GM21423 (cell line): ENCODE data around the gene OSBPL9.
"Not testable (repeated sequence)": the region's sequence is repeated elsewhere in the genome, so short reads cannot be mapped to it uniquely, and the experiment has no call there.

Source experiments
- ATAC-seq: cut with Tn5 transposase; IDR thresholded peaks from one replicate; pipeline ENCODE4 v1.9.1; 2021; ENCODE audit warnings: mild to moderate bottlenecking, moderate library complexity; ENCODE audit not compliant: unreplicated experiment

OSBPL9 gene

GRCh38 chr1:51636191-51636590 lies 19.3 kb downstream of the OSBPL9 start:
- no peak for ATAC-seq

- no peak for ATAC-seq
Observed at GRCh38 chr1:51636764-51637522, 20.1 kb downstream of the OSBPL9 start.

GRCh38 chr1:51638350-51638749 lies 21.5 kb downstream of the OSBPL9 start:
- ATAC-seq = no peak

GRCh38 chr1:51639694-51640093 lies 22.8 kb downstream of the OSBPL9 start:
- ATAC-seq = no peak

- ATAC-seq = no peak
Observed at GRCh38 chr1:51641096-51641495, 24.2 kb downstream of the OSBPL9 start.

- no peak for ATAC-seq
Observed at GRCh38 chr1:51642739-51643142, 25.8 kb downstream of the OSBPL9 start.

GRCh38 chr1:51643362-51643761 lies 26.5 kb downstream of the OSBPL9 start:
- no peak for ATAC-seq

- no peak for ATAC-seq
Observed at GRCh38 chr1:51644020-51644419, 27.1 kb downstream of the OSBPL9 start.

- ATAC-seq = no peak
Observed at GRCh38 chr1:51644533-51645197, 27.8 kb downstream of the OSBPL9 start.

GRCh38 chr1:51646592-51646991 lies 29.7 kb downstream of the OSBPL9 start:
- not testable (repeated sequence) for ATAC-seq

- no peak for ATAC-seq
Observed at GRCh38 chr1:51648180-51649109, 31.6 kb downstream of the OSBPL9 start.

GRCh38 chr1:51649593-51650091 lies 32.8 kb downstream of the OSBPL9 start:
- ATAC-seq = no peak

GRCh38 chr1:51650198-51650597 lies 33.3 kb downstream of the OSBPL9 start:
- ATAC-seq = no peak

GRCh38 chr1:51651552-51651942 lies 34.7 kb downstream of the OSBPL9 start:
- no peak for ATAC-seq

GRCh38 chr1:51652599-51652998 lies 35.7 kb downstream of the OSBPL9 start:
- ATAC-seq = no peak

- no peak for ATAC-seq
Observed at GRCh38 chr1:51653127-51653526, 36.2 kb downstream of the OSBPL9 start.

GRCh38 chr1:51654000-51654399 lies 37.1 kb downstream of the OSBPL9 start:
- no peak for ATAC-seq

GRCh38 chr1:51656374-51656773 lies 39.5 kb downstream of the OSBPL9 start:
- ATAC-seq = no peak

- no peak for ATAC-seq
Observed at GRCh38 chr1:51660580-51660979, 43.7 kb downstream of the OSBPL9 start.

- ATAC-seq = no peak
Observed at GRCh38 chr1:51661081-51661518, 44.2 kb downstream of the OSBPL9 start.

- ATAC-seq = no peak
Observed at GRCh38 chr1:51663105-51663504, 46.2 kb downstream of the OSBPL9 start.
